ENCODE measurements around the gene RTBDN. TPM values are rescaled to one million over a fixed set of nuclear protein-coding genes. Genes with fewer than 3 reads are reported as not detected.
A peak's percentile ranks its signal among the peaks of the same experiment; 100 is the strongest.

The RTBDN gene
- total RNA-seq, 1 experiment from 2014 or later, result 5.6 TPM

GRCh38 chr19:12866416-12867119 lies 32.2 kb upstream of the RTBDN start:
- Histone ChIP-seq H3K27ac (ENCODE audit: insufficient read length, low read depth, low read length) (no peak overlapping the region), H2BK15ac (ENCODE audit: low read depth, low read length) (no peak overlapping the region), H2AK5ac (ENCODE audit: insufficient read length, low read length) (no peak overlapping the region), H3K4me2 (ENCODE audit: insufficient read depth, insufficient read length, low read length) (peak overlapping the region; percentile 74), H3K23me2 (ENCODE audit: insufficient read length, low read depth, low read length, poor library complexity, severe bottlenecking) (peaks cover 5% of the 10 kb centered on the region), H4K5ac (ENCODE audit: insufficient read length, low read depth, low read length) (no peak overlapping the region), H3T11ph (ENCODE audit: low read length) (no peak overlapping the region), H2BK20ac (ENCODE audit: low read depth, low read length, poor library complexity, severe bottlenecking) (no peak overlapping the region), H3K79me1 (ENCODE audit: insufficient read depth, low read depth, low read length, poor library complexity, severe bottlenecking) (no peaks in the 10 kb centered on the region), H3K9ac (ENCODE audit: extremely low read depth, insufficient read length, low read length) (no peak overlapping the region), H2AFZ (ENCODE audit: low read length) (no peak overlapping the region), H3K9me3 (ENCODE audit: control insufficient read depth, low read depth, low read length) (no peaks in the 10 kb centered on the region), H4K8ac (replicated peaks; ENCODE audit: insufficient read length, low read depth, low read length) (no peak overlapping the region), H3K27me3 (ENCODE audit: insufficient read depth, low read length) (no peaks in the 10 kb centered on the region), H3K56ac (ENCODE audit: insufficient read length, low read depth, low read length) (no peak overlapping the region), H3K4ac (ENCODE audit: low read depth, low read length) (no peak overlapping the region), H2BK120ac (ENCODE audit: low read depth, low read length, poor library complexity, severe bottlenecking) (no peak overlapping the region), H3K14ac (ENCODE audit: insufficient read depth, low read length) (no peak overlapping the region; the same call in 1 of the 2 replicates), H2BK5ac (ENCODE audit: insufficient read length, low read length) (no peak overlapping the region), H3K18ac (ENCODE audit: insufficient read length, low read depth, low read length) (no peak overlapping the region), H4K91ac (ENCODE audit: insufficient read length, low read depth, low read length) (no peak overlapping the region), H3K23ac (ENCODE audit: insufficient read length, low read depth, low read length) (no peak overlapping the region), H4K20me1 (ENCODE audit: control insufficient read depth, insufficient read depth, insufficient read length) (peaks cover 7% of the 10 kb centered on the region), H3K79me2 (ENCODE audit: insufficient read depth, low read length) (no peaks in the 10 kb centered on the region), H2BK12ac (ENCODE audit: insufficient read length, low read depth, low read length) (no peak overlapping the region), H3K4me1 (ENCODE audit: insufficient read depth, low read length) (peaks cover 3% of the 10 kb centered on the region; the same call in 1 of the 2 replicates)
- no peak for TF ChIP-seq CTCF (conservative IDR thresholded peaks at IDR 0.05)
- Mint-ChIP-seq H3K27ac (peak overlapping the region in 1 of 3 experiments; percentile 95; a peak in 3 of 7 replicates), H3K4me1 (peaks cover 24 to 32% of the 10 kb centered on the region in 2 experiments), H3K27me3 (ENCODE audit: low read depth) (peaks cover 11% of the 10 kb centered on the region), H3K36me3 (ENCODE audit: insufficient read depth in 1 of 3, low read depth in 3 of 3) (peaks cover 11 to 20% (median 13%) of the 10 kb centered on the region in 3 experiments), H3K4me3 (peak overlapping the region; percentile 44 to 77), H3K9me3 (no peaks in the 10 kb centered on the region; a peak in 1 of 5 replicates)
- WGBS (ENCODE audit: extremely low coverage, insufficient read length, low lambda C conversion rate), result no CpG with 5 or more reads among the region's 29 CpGs
- DNase-seq, result peak; percentile 71

All from H9 (cell line).